Measurements from ENCODE around the gene AP1G1.

Gene AP1G1

DNA sequence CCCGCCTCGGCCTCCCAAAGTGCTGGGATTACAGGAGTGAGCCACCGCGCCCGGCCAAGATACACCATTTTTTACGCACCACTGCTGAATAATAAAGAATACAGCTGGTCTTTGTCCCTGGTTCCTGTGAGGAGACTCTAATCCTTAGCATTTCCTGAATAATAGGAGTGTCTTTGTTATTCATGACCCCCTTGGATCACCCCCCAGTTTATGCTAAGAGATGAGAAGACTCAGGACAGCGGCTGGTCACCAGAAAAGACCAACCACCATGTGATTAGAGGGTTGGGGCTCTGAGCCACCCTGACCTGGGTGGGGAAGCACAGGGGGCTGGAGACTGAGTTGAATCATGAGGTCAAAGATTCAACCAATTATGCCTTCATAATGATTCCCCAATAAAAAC lies 101.4 kb downstream of the AP1G1 start:
- TF ChIP-seq, protein P1, sequence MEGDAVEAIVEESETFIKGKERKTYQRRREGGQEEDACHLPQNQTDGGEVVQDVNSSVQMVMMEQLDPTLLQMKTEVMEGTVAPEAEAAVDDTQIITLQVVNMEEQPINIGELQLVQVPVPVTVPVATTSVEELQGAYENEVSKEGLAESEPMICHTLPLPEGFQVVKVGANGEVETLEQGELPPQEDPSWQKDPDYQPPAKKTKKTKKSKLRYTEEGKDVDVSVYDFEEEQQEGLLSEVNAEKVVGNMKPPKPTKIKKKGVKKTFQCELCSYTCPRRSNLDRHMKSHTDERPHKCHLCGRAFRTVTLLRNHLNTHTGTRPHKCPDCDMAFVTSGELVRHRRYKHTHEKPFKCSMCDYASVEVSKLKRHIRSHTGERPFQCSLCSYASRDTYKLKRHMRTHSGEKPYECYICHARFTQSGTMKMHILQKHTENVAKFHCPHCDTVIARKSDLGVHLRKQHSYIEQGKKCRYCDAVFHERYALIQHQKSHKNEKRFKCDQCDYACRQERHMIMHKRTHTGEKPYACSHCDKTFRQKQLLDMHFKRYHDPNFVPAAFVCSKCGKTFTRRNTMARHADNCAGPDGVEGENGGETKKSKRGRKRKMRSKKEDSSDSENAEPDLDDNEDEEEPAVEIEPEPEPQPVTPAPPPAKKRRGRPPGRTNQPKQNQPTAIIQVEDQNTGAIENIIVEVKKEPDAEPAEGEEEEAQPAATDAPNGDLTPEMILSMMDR (IDR thresholded peaks at IDR 0.05; ENCODE audit: insufficient read depth, low read depth, low read length, missing control alignments), result no peak
- no peak for DNase-seq (ENCODE audit: low read depth)
- H3K4me3 ChIP-seq (ENCODE audit: low read depth, low read length), result no peak overlapping the region

DNA sequence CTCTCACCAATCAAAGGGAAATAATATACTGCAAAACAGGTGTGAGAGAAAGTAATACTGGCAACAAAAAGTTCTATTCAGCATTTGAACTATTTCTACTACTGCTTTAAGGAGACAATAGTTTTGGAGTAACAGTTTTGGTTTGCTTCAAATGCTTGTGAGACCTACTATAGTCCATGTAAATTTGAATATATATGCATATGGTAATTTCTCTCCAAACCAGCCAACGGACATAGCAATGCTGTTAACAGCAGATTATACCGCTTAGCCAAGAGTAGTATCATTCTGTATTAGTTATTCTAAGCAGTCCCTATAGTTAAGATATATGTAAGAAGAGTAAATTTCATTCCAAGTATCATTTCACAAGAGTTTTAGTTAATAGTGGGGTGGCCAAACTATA lies 102.6 kb downstream of the AP1G1 start:
- TF ChIP-seq, protein P1 (IDR thresholded peaks at IDR 0.05; ENCODE audit: insufficient read depth, low read depth, low read length, missing control alignments), result no peak
- H3K4me3 ChIP-seq (ENCODE audit: low read depth, low read length), result no peak overlapping the region
- no peak for DNase-seq (ENCODE audit: low read depth)

DNA sequence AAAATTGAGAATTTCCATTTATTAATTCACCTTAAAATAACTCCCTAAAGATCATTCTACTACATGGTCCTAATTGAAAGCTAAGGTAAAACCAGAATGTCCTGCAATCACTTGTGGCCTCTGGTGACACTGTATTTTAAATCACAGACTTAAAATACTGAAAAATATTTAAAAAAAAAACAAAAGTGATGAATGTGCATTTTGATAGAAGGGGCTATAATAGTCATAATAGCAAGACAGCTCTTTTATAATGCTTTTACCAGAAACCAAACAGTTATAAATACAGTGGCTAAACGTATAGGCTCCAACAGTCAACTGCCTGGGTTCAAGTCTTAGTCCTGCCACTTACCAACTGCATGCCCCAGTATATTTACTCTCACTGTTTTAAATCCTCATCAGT lies 105.3 kb downstream of the AP1G1 start:
- H3K4me3 ChIP-seq (ENCODE audit: low read depth, low read length), result no peak overlapping the region
- TF ChIP-seq, protein P1 (IDR thresholded peaks at IDR 0.05; ENCODE audit: insufficient read depth, low read depth, low read length, missing control alignments), result no peak
- DNase-seq (ENCODE audit: low read depth), result no peak

GRCh38 chr16:71700831-71701230 lies 107.8 kb downstream of the AP1G1 start:
- H3K4me3 ChIP-seq (ENCODE audit: low read depth, low read length), result no peak overlapping the region
- DNase-seq (ENCODE audit: low read depth), result no peak
- TF ChIP-seq, protein P1 (IDR thresholded peaks at IDR 0.05; ENCODE audit: insufficient read depth, low read depth, low read length, missing control alignments), result no peak

GRCh38 chr16:71698491-71698890 lies 110.1 kb downstream of the AP1G1 start:
- no peak for DNase-seq (ENCODE audit: low read depth)
- H3K4me3 ChIP-seq (ENCODE audit: low read depth, low read length), result no peak overlapping the region
- TF ChIP-seq, protein P1 (IDR thresholded peaks at IDR 0.05; ENCODE audit: insufficient read depth, low read depth, low read length, missing control alignments), result no peak

- DNase-seq (ENCODE audit: low read depth), result no peak
- TF ChIP-seq, protein P1 (IDR thresholded peaks at IDR 0.05; ENCODE audit: insufficient read depth, low read depth, low read length, missing control alignments), result no peak
- no peak overlapping the region for H3K4me3 ChIP-seq (ENCODE audit: low read depth, low read length)
These were observed 115.5 kb downstream of the AP1G1 start for GRCh38 chr16:71693164-71693563.

DNA sequence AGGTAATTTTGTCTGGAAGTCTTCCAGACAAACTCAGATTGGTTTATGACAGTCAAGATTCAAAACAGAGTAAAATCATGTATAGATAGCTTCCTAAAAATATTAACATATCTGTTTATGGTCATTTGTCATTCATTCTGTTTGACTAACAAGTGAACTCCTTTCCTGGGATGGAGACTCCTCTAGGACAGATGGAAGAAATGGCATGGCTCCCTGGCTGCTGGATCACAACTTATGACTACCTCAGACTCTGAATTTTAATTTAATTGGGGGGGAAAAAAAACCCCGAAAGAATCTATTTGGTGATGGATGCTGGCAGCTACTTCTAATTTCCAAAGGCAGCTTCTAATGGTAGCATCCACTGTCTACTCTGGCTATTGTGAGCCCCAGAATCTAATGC lies 118.7 kb downstream of the AP1G1 start:
- DNase-seq (ENCODE audit: low read depth), result no peak
- TF ChIP-seq, protein P1 (IDR thresholded peaks at IDR 0.05; ENCODE audit: insufficient read depth, low read depth, low read length, missing control alignments), result no peak
- H3K4me3 ChIP-seq (ENCODE audit: low read depth, low read length), result no peak overlapping the region

Data from GM12865 (cell line).